Fibroblast of skin of right quadriceps (primary cell): ENCODE data around the gene FOXD1.
A peak's percentile ranks its signal among the peaks of the same experiment; 100 is the strongest.

ENCODE experiments used
- DNase-seq: peaks from one replicate; pipeline ENCODE4 v3.0.0-alpha.2; 2013

The FOXD1 gene

DNA sequence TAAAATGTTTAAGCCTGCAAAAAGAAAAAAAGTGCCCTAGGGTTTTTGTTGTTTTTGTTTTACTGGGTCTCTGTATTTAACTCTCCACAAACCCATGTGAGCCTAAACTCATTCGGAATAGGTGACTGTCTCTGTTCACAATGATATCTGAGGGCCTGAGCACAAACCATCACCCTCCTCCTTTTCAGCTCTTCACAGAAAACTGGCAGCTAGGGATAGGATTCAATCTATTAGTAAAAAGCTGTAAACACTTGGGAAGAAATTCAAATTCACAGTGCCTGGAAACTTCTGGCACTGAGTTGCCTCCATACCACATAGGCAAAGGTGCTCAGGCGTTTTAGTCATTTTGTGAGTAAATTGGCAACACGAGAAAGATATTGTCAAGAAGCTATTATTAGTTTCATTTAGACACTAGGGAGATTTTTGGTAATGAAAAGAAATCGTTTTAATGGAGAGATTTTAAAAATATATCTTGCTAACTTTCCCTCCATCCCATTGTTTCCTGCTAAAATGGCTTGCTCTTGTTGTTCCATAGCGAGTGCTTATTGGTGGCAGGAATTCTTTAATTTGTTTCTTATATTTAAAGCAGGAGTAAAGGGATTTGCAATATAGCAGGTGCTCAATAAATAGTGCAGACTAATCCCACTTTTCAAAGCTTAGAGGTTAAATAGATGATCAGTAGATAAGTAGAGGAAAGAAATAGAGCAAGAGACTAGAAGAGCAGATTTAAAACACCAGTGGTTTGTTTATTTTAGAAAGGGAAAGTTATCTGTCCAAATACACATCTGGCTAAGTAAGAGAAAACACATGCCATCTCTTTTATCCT, 9.7 kb downstream of the FOXD1 start:
- peak; percentile 23 for DNase-seq

DNA sequence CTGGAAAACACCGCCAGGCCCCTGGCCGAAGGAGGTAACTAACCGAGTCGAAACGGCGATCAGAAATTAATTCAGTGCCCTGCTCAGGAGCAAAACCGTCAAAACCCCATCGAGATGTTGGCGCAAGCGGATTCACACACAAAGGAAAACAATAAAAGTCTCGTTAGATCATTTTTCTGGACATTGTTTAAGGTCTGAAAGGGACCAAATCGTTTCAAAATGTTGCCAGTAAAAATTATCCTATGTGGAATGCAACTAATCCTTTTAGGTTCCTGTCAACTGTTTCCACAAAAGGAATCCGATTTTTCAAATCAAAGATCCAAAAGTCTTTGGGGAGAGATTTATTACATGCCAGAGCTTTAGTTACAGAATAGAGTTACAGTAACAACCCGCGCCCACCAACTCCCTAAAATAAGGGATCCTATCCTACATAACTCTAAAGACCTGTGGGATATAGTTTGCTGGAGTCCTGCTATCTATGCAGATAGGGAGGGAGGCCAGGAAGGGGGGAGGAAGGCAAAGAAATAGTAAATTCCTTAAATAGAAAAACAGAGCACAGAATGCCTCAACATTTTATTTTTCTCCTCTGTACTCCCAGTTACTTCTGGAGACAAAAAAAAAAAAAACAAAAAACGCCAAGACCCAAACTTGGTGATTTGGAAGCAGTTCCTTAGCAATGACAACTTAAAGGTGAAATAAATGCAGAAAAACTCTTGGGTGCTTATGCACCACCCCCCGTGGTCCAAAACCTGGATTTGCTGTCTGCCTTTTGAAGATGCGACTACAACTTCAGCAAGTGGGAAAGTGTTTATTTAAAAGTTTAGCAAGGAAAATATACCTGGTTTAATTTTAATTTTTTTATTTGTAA, 10.6 kb downstream of the FOXD1 start:
- peak; percentile 61 for DNase-seq

DNA sequence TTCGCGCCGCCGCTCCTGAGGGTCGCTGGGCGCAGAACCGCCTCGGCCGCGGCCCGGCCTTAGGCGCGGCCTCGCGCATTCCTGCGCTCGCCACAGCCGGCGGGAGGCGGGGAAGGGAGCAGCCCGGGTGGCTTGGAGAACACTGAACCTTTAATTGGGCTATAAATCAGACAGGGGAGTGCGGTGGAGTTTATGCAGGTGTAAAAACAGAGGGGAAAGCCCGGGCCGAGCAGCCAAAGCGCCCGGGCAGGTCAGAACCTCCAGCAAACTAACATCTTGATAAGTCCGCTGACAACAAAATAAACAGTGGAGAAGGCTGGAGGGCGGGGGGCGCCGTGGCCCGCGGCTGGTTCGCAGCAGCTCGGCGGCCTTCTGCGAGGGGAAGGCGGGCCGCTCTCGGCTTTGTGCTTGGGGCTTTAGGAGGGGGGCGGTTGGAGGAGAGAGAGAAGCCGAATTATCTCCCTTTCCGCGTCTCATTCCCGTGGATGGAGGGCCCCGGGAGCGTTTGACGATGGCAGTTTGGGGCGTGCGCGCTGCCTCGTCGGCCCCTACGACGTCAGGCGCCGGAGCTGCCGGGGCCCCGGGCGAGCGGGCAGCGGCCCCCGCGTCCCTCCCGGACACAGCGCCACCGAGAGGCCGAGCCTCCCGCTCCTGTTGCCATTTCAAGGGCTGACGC, 11.3 kb downstream of the FOXD1 start:
- DNase-seq, result peak; percentile 84

DNA sequence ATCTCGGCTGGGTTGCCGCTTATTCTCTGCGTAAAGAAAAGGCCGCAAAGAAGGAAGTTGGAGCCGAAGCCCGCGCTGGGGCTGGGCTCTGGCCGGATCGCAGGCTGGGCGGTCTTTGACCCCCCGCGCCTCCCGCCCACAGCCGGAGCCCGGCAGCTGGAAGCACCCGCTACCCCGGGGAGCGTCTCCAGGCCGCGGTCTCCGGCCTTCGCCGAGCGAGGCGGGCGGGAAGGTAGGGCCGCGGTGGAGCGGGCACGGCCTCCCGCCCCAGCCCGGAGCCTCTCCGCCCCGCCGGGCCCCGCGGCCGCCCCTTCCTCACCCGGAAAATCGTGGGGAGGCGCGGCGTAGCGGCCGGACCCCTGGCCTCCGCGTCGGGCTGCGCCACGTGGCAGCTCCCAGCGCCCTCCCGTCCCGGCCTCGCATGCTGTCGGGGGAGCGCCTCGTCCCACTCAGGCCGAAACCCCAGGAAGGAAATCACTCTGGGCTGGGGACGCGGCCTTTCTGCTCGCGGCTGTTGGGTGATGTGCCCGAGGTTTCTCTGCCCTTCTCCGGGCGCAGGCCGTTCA, 12.0 kb downstream of the FOXD1 start:
- peak; percentile 39 for DNase-seq

DNA sequence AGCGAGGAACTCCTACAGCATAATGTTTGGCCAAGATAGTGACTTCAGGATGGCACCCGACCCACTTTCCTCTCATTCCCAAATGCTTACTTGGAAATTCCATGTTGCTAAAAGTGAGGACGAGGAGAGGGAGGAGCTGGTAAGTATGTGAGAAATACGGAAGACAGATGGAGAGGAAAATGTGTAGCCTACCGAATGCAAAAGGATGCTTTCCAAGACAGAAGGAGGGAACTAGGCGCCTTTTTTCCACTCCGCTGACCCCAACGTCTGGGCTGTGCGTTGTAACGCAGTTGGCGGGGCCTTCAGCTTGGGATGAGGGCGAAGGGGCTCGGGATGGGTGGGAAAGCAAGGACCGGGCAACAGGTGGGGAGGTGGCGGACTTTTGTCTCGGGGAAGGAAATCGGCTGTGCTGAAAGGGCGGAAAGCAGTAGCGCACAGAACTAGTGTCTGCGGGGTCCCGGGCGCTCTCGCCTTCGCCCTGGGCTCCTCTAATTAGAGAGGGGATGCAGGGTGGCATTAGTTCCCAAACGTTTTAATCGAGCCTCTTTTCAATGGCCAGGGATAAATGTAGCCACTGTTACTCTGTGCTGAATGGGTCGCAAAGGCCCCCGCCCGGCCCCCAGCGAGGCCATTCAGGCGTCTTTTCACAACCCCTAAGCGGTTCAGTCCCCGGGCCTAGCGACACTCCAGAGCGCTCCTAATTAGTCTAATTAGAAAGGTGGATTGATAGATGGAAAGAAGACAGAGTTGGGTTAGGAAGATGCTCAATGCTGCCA, 12.6 kb downstream of the FOXD1 start:
- DNase-seq, result peak; percentile 77

DNA sequence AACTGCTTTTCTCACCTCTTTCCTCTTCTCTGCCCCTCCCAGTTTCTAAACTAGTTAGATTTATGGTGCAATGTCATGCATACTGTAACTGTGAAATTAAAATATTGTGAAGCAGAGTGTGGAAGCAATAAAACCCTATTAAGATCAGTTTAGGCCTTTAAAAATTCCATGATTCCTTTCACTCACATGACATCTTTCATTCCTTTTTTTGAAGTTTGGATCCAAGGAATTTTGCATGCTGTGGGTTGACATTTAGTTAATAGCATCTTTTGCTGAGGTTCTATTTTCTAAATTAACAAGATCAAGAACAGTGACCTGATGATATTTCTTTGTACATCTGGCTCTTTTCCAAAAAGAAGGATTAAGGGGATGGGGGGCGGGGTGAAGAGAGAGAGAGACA, 13.7 kb downstream of the FOXD1 start:
- DNase-seq, result peak; percentile 48

DNA sequence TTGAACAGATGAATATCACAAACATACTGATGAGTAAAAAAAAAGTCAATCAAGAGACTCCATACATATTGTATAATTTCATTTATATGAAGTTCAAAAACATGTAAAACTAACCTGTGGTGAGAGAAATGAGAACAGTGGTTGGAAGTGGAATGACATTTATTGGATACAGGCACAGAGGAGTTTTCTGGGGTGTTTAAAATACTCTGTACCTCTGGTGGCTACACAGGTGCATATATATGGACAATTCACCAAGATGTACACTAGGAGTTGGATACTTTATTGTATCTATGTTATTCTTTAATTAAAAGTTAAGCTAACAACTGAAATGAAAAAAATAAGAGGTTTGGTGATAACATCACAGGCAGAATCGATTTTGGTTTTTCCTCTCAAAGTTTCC, 14.1 kb downstream of the FOXD1 start:
- DNase-seq, result no peak

DNA sequence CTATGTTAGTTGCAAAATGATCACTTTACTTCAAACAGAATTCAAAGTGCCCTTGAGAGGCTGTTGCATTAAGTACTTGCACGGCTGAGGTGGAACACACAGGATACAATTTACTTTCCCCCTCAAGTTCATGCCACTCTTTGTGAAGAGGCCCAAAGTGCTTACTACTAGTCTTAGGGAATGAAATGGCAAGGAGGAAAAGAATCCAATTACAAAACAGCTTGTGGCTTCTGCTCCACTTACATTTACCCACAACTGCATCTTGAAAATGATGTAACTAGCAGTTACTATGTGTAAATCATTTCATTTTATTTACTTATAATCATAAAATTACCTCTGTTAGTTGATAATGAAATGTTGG, 14.6 kb downstream of the FOXD1 start:
- DNase-seq, result peak; percentile 80

DNA sequence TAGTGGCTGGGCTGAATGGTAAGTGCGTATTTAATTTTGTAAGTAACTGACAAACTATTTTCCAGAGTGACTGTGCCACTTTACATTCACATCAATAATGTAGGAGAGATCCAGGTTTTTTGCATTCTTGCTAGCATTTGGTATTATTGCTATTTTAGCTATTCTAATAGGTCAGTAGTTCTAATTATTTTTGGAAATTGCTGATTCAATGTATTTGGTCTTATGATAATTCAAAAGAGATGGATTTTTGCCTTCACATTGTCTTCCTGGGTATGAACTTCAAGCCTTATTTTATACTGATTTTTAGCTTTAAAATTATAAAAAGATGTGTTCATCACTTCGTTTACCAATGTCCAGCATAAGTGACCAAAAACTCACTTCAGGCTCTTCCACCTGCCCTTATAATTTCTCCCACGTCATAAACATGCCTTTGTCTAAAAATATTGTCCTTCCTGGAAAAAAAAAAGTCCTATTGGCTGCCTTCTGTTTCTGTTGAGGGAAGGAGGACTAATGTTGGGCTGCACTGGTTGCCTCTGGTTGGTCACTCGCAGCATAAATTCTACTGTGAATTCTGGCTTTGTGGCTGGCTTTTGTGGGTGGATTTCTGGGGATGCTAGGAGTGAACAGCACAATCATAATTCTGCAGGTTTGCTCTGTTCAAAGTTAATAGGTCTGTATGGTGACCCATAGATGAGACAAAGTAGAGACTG, 15.2 kb downstream of the FOXD1 start:
- peak; percentile 23 for DNase-seq

DNA sequence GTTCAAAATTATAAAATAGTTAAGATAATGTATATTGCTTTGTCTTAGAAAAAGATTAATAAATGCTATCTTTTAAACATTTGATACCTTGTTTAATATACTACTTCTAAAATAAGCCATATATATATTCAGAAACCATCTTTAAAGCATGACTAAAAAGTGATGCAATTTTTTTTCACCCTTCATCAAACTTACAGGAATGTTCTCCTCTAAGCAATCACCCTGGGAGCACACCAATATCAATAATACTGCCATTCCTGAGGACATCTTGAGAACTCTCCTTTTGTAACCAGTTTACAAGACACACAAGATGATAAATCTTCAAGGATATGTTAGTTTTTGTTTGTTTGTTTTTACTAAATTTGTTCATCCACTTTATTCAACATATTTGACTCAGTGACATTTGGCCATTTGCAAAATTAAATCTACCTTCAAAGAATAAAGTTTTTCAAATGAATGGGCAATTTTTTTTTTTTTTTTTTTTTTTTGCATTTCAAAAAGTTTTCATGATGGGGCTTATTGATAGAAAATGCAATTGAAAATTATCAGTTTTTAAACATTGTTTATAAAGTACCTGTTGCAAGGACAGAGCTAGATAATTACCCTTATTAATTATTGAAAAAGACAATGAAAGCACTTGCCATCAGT, 17.2 kb downstream of the FOXD1 start:
- DNase-seq, result peak; percentile 54

DNA sequence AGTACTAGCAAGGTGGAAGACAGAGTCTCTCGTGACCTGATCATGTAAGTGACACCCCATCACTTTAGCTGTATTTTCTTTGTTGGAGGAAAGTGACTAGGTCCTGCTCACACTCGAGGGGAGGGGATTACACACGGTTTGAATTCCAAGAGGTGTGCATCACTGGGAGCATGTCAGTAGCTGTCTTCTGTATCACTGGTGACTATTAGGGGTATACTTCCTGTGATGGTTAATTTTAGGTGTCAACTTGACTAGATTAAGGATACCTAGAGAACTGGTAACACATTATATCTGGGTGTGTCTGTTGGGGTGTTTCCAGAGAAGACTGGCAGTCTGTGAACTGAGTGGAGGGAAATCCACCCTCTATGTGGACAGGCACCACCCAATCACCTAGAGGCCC, 22.5 kb downstream of the FOXD1 start:
- no peak for DNase-seq

DNA sequence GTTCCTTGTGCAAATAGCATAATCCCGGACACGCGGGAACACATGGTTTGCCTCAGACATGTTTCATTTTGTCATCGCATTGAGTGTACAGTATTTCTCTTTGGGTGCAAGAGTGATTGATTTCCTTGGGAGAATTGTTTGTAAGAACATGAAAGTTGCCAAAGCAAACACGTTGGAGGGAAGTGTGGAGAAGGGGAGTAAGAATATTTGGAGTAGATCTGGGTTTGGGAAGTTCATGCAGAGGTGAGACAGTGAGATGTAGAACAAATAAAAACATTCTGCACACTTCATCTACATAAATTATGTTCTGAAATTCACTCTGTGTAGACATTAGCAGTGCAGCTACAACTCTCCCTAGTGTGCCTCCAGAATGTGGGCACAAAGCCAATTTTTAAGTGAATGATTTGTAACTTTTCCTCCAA, 24.0 kb downstream of the FOXD1 start:
- peak; percentile 83 for DNase-seq

DNA sequence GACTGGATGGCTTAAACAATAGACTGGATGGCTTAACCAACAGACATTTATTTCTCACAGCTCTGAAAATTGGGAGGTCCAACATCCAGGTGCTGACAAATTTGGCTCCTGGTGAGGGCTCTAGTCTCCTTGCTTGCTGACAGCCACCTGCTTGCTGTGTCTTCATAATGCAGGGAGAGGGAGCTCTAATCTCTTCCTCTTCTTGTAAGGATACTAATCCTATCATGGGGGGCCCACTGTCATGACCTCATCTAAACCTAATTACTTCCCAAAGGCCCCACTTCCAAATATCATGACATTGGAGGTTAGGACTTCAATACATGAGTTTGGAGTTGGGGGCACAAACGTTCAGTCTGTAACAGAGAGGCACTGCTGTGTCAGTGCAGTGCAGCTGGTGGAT, 26.4 kb downstream of the FOXD1 start:
- no peak for DNase-seq

DNA sequence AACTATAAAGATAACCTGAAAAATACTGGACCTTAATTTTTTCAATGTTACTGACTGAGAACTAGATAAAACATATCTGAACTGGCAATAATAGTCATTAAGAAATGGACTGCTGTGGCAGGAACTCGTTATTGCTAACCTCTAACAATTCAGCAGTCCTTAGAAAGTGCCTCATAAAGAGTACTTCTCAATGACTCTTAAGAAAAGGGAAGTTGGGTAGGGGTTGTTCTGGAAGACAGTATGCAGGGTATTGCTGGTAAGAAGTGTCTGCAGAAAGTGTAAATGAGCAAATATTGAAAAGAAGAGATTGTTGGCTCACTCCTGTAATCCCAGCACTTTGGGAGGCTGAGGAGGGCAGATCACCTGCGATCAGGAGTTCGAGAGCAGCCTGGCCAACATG, 27.9 kb downstream of the FOXD1 start:
- DNase-seq, result no peak

DNA sequence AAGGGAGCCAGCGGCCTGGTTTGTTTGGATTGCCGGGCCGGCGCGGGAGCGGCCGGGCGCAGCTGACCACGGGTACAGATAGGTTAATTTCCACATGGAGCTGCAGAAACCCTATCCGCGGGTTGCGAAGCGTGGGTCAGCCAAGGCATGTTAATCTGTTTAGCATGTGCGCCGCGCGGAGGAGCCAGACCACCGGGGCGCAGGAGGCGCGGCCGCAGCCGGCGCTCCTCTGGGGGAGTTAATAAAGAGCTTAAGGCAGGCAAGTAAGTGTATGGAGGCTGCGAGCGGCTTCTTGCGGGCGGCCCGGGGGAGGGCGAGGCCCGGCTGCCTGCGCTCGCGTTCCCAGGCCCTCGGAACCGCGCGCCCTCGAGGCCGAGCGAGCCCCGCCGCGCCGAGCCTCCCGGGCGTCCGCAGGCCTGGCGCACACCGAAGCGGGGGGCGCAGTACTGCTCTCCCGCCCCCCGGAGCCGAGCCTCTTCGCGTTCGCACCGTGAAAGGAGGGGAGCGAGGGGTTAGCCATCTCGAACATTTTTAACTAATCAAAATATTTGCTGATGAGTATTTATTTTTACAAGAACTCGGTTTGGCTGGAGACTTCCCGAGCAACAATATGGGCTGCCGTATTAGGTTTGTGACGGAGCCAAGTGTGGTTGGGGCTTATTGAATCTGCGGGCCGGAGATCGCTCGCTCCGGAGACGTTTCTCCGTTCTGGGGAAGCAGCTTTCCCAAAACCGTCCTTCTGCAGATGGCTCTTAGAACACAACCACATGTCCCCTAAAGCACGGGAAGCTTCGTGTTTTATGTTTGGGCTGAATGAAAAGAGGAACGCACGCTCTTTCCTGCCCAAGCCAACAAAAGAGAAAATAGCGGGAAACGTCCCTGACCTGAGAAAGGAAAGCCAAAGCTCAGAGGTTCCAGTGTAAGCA, 28.8 kb downstream of the FOXD1 start:
- peak; percentile 77 for DNase-seq

DNA sequence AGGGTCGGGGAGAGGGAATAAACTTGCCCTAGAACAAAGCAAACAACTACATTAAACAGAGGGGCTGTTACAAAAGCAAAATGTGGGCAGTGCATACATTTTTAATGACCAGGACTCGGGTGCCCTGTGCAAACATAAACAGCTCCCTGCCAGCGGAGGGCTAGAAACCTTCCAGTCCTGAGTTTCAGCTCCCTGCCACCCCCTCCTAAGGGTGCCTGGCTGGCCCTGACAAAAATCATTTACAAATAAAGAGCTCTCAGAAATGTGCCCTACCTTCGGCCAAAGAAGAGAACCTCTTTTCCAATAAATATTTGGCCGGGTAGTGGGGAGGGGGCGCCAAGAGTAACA, 29.5 kb downstream of the FOXD1 start:
- DNase-seq, result no peak

DNA sequence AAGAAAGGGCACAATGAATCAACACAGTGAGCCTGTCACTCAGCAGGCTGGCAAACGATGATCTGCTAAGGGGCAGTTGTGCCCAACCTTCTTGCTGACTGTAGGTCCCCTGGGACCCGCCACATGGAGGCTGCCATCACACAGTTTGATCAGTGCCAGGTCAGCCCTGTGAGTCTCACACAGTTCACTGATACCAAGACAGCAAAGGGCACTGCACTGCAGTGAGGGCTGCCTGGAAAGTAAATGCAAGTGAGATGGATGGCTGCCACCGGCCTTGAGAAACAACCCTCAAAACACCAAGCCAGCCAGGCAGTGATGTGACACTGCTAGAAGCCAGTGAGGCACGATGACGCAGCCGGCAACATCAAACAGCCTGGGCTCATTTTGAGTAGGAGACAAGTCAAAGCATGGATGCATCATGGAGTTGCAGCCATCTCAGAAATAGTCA, 30.3 kb downstream of the FOXD1 start:
- no peak for DNase-seq

DNA sequence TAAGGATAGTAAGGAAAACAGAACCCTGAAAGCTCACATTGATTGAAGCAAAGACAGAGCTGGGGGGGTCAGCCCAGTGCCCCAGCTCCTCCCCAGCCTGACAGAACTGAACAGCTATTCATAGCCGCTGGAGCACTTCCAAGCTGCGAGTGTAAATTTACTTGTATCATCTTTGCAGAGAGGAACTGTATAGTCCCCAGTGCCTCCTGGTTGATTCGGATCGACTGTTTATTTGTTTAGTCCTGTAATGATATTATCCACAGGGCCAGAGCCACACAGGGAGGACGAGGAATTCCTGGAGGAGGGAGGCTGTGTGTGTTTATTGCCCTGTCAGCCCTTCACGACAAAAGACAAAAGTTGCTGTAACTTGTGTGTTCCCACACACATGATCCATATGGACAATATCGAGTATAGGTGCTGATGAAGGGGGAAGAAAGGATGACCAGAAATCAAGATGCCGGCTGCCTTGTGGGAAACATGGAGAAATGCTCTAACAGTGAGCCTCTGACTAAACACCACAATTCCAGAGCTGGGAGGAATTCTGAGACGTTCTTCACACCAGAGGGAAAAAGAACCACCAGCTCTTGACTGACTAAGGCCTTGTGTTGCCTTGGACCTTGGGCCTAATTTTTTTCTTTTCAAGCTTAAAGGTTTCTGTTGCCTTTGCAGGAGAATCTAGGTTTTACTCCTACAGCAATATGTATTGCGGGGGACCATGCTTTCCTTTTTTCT, 31.1 kb downstream of the FOXD1 start:
- peak; percentile 82 for DNase-seq

DNA sequence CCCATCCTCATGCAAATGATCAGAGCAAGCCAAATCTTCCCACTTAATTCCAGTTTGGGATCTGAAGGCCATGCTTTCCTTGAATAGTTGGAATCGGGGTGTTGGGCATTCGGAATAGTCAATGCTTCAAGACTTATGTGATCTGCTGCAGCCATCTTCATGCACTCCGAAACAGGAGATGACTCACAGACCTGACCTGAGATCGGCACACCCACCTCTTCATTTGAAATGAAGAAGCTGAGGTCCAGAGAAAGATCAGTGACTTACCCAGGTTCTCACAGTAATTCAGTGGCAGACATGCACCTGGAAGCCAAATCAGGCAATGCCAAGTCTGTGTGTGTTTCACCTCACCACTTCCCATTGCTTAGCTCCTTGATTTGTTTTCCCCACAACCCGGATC, 33.0 kb downstream of the FOXD1 start:
- DNase-seq, result no peak
